ENCODE measurements around the gene ITGB6.

The ITGB6 gene

DNA sequence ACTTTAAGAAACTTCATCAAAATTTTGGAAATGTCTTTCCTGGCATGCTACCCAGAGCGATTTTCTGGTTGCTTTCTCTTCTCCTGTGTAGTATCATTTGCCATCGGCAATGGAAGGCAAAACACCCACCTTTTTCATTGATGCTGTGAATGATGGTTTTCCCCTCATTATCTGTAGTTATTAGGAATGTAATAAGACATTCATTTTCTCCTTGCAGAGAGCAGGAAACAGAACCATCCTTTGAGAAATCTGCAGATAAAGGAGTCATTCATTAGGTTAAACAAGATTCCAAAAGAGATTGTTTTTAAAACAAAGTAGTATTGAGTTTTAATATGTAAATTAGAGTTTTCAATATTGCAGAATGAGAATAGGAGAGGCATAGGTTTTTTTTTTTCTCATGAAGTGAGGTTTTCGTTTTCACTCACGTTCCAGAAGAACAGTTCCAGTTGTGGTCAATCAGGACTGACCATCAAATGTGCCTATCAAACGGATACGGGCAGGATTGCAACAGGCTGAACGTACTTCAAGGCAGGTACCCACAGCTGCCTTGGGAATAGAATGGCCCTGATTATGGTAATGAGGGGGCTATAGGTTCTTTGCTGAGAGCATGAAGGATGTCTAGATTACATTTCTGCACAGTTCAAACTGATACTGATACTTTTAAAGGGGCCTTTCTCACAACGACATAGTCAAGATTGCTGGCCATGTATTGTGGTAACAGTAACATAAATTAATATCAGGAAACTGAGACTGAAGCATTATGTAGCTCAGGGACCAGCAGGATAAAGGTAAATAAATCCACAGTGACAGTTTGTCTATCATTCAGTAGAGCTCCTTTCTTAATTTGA lies 87.9 kb downstream of the ITGB6 start:
- no peak for ATAC-seq
- peaks cover 1% of the 10 kb centered on the region for H3K27me3 Mint-ChIP-seq
- H3K4me3 Mint-ChIP-seq = no peak overlapping the region
- H3K27ac Mint-ChIP-seq = no peak overlapping the region
- no peak for DNase-seq
- no peaks in the 10 kb centered on the region for H3K4me1 Mint-ChIP-seq
- no peaks in the 10 kb centered on the region for H3K36me3 Mint-ChIP-seq (ENCODE audit: low read depth)
- no peaks in the 10 kb centered on the region for H3K9me3 Mint-ChIP-seq

DNA sequence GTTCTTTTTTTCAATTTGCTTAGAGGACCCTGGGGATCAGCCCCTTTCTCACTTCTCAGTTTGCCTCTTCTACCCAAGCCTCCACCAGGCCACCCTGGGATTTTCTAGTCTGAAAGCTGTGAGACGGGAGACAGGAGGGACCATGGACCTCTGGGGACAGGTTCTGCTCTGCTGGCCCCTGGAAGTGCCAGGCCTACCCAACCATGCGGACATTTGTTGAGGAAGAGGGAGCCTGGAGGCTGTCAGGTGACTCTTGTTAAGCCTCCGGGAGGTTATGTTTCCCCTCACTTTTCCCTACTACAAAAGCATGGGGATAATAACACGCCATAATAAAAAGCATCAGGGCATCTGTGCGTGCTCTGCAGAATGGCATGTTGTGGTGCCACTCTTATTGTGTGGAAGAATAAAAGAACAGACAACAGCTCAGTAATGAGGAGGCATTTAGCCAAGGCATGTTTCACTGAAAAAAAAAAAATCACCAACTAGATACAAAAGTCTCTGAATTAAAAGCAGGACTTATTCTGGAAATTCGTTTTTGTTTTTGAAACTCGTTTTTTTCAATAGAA lies 89.3 kb downstream of the ITGB6 start:
- ATAC-seq (no peak), DNase-seq (no peak)
- Mint-ChIP-seq H3K27me3 (no peaks in the 10 kb centered on the region), H3K27ac (no peak overlapping the region), H3K4me3 (no peak overlapping the region), H3K9me3 (no peaks in the 10 kb centered on the region), H3K4me1 (no peaks in the 10 kb centered on the region), H3K36me3 (ENCODE audit: low read depth) (no peaks in the 10 kb centered on the region)

DNA sequence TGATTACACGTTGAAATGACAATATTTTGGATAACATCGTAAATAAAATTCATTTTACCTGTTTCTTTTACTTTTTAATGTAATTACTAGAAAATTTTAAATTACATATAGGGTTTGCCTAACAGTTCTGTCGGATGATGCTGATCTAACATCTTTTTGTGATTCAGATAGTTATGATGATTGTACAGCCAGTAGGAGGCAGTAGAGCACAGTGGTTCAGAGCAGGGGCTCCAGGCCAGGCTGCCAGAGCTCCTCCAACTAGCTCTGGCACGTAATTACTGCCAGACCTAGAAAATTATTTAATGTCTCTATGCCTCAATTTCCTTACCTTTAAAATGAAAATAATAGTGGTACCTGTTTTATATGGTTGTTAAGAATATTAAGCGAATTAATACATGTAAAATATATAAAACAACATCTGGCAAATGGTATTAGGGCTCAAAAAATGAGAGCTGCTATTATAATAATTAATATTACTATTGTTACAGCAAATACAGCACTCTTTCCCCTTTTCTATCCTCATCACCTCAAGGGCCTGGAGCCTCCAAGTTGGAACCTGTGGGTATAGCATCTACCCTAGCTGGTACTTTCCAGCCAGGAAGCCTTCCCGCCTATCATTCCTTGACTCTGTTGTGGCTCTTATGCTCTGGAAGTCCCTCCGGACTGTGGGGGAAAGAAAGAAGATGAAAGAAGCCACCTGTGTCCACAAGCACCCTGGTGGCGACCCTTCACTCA lies 90.0 kb downstream of the ITGB6 start:
- Mint-ChIP-seq H3K27ac (no peak overlapping the region), H3K4me1 (no peaks in the 10 kb centered on the region), H3K4me3 (no peak overlapping the region), H3K27me3 (no peaks in the 10 kb centered on the region), H3K36me3 (ENCODE audit: low read depth) (no peaks in the 10 kb centered on the region), H3K9me3 (no peaks in the 10 kb centered on the region)
- DNase-seq = peak; percentile 48
- peak; percentile 83 for ATAC-seq

DNA sequence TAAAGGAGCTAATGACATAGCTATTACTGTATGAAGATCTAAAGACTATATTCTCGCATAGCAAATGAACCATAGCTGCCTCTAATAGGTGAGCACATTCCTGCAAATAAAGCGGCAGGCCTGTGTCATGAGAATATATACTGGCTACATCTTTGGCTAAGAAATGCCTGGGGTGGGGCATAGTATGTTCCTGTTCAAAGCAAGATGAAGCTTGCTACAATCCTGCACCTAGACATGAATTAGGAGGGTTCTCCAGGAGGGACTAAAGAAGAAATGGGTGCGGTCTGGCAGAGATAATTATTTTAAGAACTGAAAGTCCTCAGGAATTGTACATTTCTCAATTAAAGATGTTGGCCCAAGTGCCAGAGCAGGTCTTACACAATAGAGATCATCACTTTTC lies 90.8 kb downstream of the ITGB6 start:
- Mint-ChIP-seq H3K36me3 (ENCODE audit: low read depth) (no peaks in the 10 kb centered on the region), H3K27ac (no peak overlapping the region), H3K4me1 (no peaks in the 10 kb centered on the region), H3K9me3 (no peaks in the 10 kb centered on the region), H3K4me3 (no peak overlapping the region), H3K27me3 (no peaks in the 10 kb centered on the region)
- ATAC-seq = no peak
- DNase-seq = no peak

DNA sequence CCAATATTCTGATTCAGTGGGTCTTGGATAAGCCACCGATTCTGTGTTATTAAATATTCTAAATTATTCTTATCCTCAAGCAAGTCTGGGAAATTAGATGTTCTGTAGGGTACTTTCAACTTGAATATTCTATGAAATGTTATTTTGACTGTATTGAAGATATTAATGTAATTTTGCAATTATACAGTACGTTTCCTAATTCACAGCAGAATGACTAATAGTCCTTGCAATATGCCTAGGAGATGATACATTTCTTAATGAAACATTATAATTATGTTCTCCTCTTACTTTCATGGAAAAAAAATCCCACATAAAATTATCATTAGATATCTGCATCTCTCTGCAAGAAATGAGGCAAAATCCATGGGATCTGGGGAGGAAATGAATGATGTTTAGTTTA lies 91.4 kb downstream of the ITGB6 start:
- Mint-ChIP-seq H3K27ac (no peak overlapping the region), H3K4me1 (no peaks in the 10 kb centered on the region)
- ATAC-seq = no peak

DNA sequence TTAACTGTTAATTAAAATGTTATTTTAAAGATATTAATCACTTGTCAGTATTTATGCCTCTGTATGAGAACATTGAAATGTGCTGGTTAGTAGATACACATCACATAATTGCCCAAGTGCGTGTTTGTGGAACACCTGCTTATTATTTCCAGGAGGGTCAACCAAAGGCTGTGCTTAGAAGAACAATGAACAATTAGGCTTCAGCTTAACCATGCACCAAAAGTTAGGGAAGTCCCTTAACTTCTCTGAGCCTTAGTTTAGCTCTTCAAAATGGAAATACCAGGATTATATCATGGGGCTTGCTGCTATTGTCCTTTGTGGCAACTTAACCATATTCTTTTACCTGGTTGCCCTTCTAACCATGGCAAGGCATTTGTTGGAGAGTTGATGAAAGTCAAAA lies 94.7 kb downstream of the ITGB6 start:
- DNase-seq (no peak), ATAC-seq (no peak)
- no peaks in the 10 kb centered on the region for H3K27me3 Mint-ChIP-seq
- H3K4me3 Mint-ChIP-seq = no peak overlapping the region
- no peak overlapping the region for H3K27ac Mint-ChIP-seq
- no peaks in the 10 kb centered on the region for H3K4me1 Mint-ChIP-seq
- H3K36me3 Mint-ChIP-seq (ENCODE audit: low read depth) = no peaks in the 10 kb centered on the region
- no peaks in the 10 kb centered on the region for H3K9me3 Mint-ChIP-seq

More for the DNA sequence above, 91.4 kb downstream of the ITGB6 start:
- no peaks in the 10 kb centered on the region for H3K27me3 Mint-ChIP-seq
- no peaks in the 10 kb centered on the region for H3K9me3 Mint-ChIP-seq
- DNase-seq = no peak
- no peaks in the 10 kb centered on the region for H3K36me3 Mint-ChIP-seq (ENCODE audit: low read depth)
- H3K4me3 Mint-ChIP-seq = no peak overlapping the region

DNA sequence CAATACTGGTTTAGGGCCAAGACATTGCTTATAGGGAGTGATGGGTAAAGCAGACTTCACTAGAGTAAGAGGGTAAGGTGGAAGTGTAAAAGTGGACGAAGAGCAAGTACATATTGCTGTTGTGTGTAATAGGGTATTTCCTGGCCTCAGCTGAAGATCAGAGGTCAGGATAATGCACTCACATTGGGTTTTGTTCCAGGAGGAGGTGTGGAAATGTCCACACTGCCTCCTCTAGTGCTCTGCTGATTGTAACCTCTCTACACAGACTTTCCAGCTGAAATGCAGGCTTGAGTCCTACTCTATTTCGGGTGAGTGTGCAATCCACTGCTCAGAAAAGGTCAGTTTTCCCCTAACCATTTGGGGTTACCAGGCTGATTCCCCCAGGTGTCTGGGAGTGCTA lies 96.0 kb downstream of the ITGB6 start:
- Mint-ChIP-seq H3K27ac (no peak overlapping the region), H3K27me3 (no peaks in the 10 kb centered on the region)

DNA sequence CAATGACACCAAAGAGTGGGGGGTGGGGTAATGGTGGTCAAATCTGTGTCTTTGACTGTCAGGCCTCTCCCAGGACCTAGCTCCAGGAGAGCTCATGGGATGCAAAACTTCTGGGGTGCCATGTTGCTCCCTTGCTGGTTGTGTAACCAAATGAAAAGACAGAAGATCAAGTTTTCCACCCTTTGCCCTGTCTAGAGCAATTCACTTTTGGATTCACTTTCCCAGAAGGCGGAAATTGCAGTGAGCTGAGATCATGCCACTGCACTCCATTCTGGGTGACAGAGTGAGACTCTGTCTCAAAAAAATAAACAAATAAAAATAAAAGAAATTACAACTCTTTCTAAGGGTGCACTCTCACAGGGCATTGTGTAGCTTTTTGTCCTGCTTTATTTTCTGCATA lies 102.7 kb downstream of the ITGB6 start:
- DNase-seq (no peak), ATAC-seq (no peak)
- peaks cover 12% of the 10 kb centered on the region for H3K9me3 Mint-ChIP-seq
- peaks cover 6% of the 10 kb centered on the region for H3K36me3 Mint-ChIP-seq (ENCODE audit: low read depth)
- H3K27me3 Mint-ChIP-seq = peaks cover 5% of the 10 kb centered on the region
- H3K27ac Mint-ChIP-seq = no peak overlapping the region
- no peaks in the 10 kb centered on the region for H3K4me1 Mint-ChIP-seq
- H3K4me3 Mint-ChIP-seq = no peak overlapping the region

More for the DNA sequence above, 96.0 kb downstream of the ITGB6 start:
- DNase-seq (no peak), ATAC-seq (no peak)
- Mint-ChIP-seq H3K4me1 (no peaks in the 10 kb centered on the region), H3K9me3 (no peaks in the 10 kb centered on the region), H3K4me3 (no peak overlapping the region), H3K36me3 (ENCODE audit: low read depth) (no peaks in the 10 kb centered on the region)

DNA sequence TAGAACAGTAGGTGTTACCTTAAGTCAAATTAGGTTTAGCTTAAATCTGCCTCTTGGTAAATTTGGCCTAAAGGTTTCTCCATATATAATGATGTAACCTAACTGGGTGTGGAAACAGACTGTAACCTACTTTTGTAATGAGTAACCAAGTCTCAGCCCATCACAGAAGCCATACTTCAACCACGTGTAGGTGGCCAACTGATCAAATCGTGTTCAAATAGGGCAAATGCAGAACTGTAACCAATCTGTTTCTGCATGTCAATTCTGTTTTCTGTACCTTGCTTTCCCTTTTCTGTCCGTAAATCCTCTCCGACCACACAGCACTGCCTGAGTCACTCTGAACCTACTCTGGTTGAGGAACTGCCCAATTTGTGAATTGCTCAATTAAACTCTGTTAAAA lies 103.7 kb downstream of the ITGB6 start:
- DNase-seq (no peak), ATAC-seq (peak; percentile 86)
- peaks cover 14% of the 10 kb centered on the region for H3K9me3 Mint-ChIP-seq
- peaks cover 6% of the 10 kb centered on the region for H3K36me3 Mint-ChIP-seq (ENCODE audit: low read depth)
- H3K4me3 Mint-ChIP-seq = no peak overlapping the region
- H3K27me3 Mint-ChIP-seq = peaks cover 5% of the 10 kb centered on the region
- no peaks in the 10 kb centered on the region for H3K4me1 Mint-ChIP-seq
- H3K27ac Mint-ChIP-seq = no peak overlapping the region

DNA sequence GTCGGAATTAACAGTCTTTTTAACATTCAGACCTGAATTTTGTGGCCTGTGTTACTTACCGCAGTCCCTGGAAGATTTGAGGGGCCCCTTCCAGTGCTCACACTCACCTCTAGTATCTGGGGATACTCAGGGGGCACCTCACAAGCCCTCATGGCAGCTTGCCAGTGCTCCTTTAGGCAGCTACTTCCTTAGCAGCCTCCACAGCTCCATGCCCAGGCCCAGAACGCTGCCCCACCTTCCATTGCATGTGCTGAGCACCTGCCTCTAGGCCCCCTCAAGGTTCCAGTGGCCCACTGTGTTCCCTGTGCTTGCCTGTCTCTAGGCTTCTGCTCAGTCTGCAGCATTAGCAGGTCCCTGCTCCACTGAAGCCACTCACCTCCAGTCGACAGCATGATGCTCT lies 107.6 kb downstream of the ITGB6 start:
- H3K9me3 Mint-ChIP-seq = peaks cover 40% of the 10 kb centered on the region
- no peak for ATAC-seq
- H3K4me3 Mint-ChIP-seq = no peak overlapping the region
- H3K27me3 Mint-ChIP-seq = peaks cover 5% of the 10 kb centered on the region
- no peak overlapping the region for H3K27ac Mint-ChIP-seq
- H3K36me3 Mint-ChIP-seq (ENCODE audit: low read depth) = peaks cover 12% of the 10 kb centered on the region
- no peaks in the 10 kb centered on the region for H3K4me1 Mint-ChIP-seq
- no peak for DNase-seq

DNA sequence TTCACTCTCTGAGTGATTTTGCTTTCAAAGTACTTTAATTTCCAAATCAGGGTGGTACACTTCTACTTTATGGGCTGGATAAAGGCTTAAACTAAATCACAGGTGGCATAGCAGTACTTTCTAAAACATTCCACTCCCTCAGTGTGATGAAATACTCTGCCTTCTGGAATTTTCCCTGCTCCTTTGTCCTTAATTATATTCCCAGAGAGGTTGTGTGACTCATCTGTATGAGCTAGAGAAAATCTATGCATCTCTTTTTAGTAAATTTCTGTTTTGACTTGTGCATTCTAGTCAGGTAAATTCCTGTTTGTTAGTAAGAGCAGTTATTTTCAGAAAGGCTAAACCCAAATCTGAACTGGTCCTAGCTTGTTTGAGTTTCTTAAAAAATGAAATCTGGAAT lies 108.7 kb downstream of the ITGB6 start:
- DNase-seq (no peak), ATAC-seq (no peak)
- Mint-ChIP-seq H3K4me3 (no peak overlapping the region), H3K4me1 (no peaks in the 10 kb centered on the region), H3K36me3 (ENCODE audit: low read depth) (peaks cover 19% of the 10 kb centered on the region), H3K27me3 (peaks cover 5% of the 10 kb centered on the region), H3K27ac (no peak overlapping the region), H3K9me3 (peaks cover 49% of the 10 kb centered on the region)

DNA sequence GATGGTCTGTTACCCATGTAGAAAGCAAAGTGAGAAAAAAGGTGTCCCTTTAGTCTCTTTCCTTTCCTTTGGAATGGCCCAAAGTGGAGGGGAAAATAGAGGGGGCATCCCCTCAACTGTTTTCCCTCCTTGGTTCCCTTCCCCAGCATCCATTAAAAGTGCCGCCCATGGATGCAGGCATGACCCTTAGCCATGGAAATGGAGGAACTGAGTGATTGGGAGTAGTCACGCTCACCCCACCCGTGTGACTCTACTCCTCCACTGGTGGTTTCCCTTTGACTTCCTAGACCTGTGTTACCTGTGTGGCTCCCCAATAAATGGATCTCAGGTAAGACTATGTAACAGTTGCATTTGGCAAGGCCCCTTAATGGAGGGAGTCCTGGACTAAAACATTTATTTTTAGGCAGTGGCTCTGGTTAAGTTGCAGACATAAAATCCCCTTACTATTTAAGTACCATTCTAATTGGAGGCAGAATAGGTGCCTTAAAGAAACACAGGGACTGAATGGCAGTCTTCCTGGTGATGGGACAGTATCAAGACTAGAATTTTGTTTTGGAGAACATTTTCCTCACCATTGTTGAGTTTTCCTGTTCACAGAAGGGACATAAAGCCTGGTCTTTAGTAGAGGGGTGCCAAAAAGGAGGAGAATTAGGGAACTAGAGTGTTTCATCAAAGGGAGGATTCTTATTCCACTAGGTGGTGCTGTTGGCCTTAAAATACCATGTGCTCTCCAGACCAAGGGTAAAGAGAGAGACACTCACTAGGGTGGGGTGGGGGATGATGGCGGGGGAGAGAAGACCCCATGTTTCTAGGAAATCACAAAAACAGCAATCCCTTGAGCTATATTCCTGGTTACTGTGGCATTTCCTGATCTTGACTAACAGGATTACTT lies 112.0 kb downstream of the ITGB6 start:
- peak; percentile 9 for DNase-seq
- H3K4me1 Mint-ChIP-seq = no peaks in the 10 kb centered on the region
- H3K27me3 Mint-ChIP-seq = peaks cover 2% of the 10 kb centered on the region
- H3K4me3 Mint-ChIP-seq = no peak overlapping the region
- H3K27ac Mint-ChIP-seq = no peak overlapping the region
- peaks cover 42% of the 10 kb centered on the region for H3K9me3 Mint-ChIP-seq
- peaks cover 13% of the 10 kb centered on the region for H3K36me3 Mint-ChIP-seq (ENCODE audit: low read depth)
- ATAC-seq = no peak

DNA sequence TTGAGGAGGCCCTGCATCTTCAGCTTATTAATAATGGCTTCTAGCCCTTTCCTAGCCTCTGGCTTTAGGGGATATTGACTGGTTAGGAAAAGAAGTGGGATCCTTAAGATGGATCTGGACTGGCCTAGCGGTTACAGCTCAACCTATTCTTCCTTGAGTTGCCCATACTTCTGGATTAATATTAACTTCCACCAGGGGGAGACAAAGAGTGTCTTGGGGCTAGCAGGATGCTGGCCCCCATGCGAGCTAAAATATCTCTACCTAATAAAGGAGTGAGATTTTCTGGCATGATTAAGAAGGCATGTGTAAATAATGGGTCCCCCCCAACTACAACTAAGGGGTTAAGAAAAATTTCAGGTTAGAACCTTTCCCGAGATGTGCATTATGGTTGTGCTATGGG lies 114.4 kb downstream of the ITGB6 start:
- Mint-ChIP-seq H3K27me3 (peaks cover 2% of the 10 kb centered on the region), H3K4me3 (no peak overlapping the region), H3K9me3 (peaks cover 34% of the 10 kb centered on the region), H3K36me3 (ENCODE audit: low read depth) (peaks cover 13% of the 10 kb centered on the region), H3K4me1 (no peaks in the 10 kb centered on the region), H3K27ac (no peak overlapping the region)
- ATAC-seq = no peak
- DNase-seq = no peak

Data from activated naive CD8-positive, alpha-beta T cell treated with anti-CD3 and anti-CD28 coated beads, Interleukin-2, amount 50 U/mL, for 24 hours (primary cell).